IMR-90 (cell line): ENCODE data around the gene ADAMTS13. TPM values are rescaled to one million over a fixed set of nuclear protein-coding genes. Genes with fewer than 3 reads are reported as not detected.

Experiments used
- ATAC-seq: fragments of 200-7000 bp; cut with Tn5 transposase; 2 replicates; pipeline ENCODE4 v1.9.1; 2020; ENCODE audit warnings: low read depth, mild to moderate bottlenecking, moderate library complexity
- BruUV-seq: library from RNA; stranded (reverse); fragments of 400-500 nt; replicated peaks from 2 replicates; lab custom pipeline; 2021; lab: Mats Ljungman, UMichigan
- CTCF ChIA-PET: fragments of 300-600 bp; formaldehyde crosslinking; extraction: SDS; loops from one replicate; lab custom pipeline; 2021; ENCODE audit warnings: antibody characterized with exemption; lab: Yijun Ruan, JAX
- POLR2A ChIA-PET: fragments of 300-600 bp; sonication (Branson Sonifier 250); formaldehyde crosslinking; loops from one replicate; lab custom pipeline; 2022; ENCODE audit warnings: antibody characterized with exemption; ENCODE audit not compliant: unreplicated experiment; lab: Charles Lee
- DNase-seq: peaks from one replicate; pipeline ENCODE4 v3.0.0; 2013
- H2AFZ ChIP-seq: replicated peaks from 2 replicates; pipeline ENCODE3; 2013; ENCODE audit warnings: low read length, mild to moderate bottlenecking; ENCODE audit not compliant: poor library complexity
- H2AK5ac ChIP-seq: 2 replicates; pipeline ENCODE4 v1.6.1; 2013; ENCODE audit warnings: low read depth, low read length, inconsistent platforms
- H2AK9ac ChIP-seq: replicated peaks from 2 replicates; pipeline ENCODE3; 2013; ENCODE audit warnings: mild to moderate bottlenecking, low read depth, low read length, moderate library complexity; ENCODE audit not compliant: poor library complexity
- H2BK120ac ChIP-seq: 2 replicates; pipeline ENCODE4 v1.6.1; 2013; ENCODE audit warnings: low read depth, low read length, inconsistent platforms
- H2BK15ac ChIP-seq: 3 replicates; pipeline ENCODE4 v1.6.1; 2013; ENCODE audit warnings: low read depth, low read length, inconsistent platforms
- H2BK20ac ChIP-seq: 2 replicates; pipeline ENCODE4 v1.6.1; 2013; ENCODE audit warnings: low read depth, mild to moderate bottlenecking, inconsistent platforms, low read length, moderate library complexity
- H2BK5ac ChIP-seq: 2 replicates; pipeline ENCODE4 v1.6.1; 2013; ENCODE audit warnings: mild to moderate bottlenecking, low read depth, low read length, inconsistent platforms; ENCODE audit not compliant: poor library complexity, severe bottlenecking
- H3K14ac ChIP-seq: replicated peaks from 2 replicates; pipeline ENCODE4 v1.6.1; 2013; ENCODE audit warnings: low read depth, low read length, inconsistent platforms
- H3K18ac ChIP-seq: 2 replicates; pipeline ENCODE4 v1.6.1; 2013; ENCODE audit warnings: low read depth, low read length, control low read depth
- H3K23ac ChIP-seq: 2 replicates; pipeline ENCODE4 v1.6.1; 2013; ENCODE audit warnings: low read depth, low read length, inconsistent platforms
- H3K27ac ChIP-seq: 2 replicates; pipeline ENCODE4 v1.5.1; 2013; ENCODE audit warnings: mild to moderate bottlenecking, control low read depth, low read length; ENCODE audit not compliant: insufficient read depth
- H3K27me3 ChIP-seq: 2 replicates; pipeline ENCODE4 v1.6.1; 2013; ENCODE audit warnings: low read length; ENCODE audit not compliant: control insufficient read depth, insufficient read depth
- H3K36me3 ChIP-seq: 2 replicates; pipeline ENCODE4 v1.6.1; 2013; ENCODE audit warnings: low read length, mixed read lengths; ENCODE audit not compliant: control insufficient read depth, insufficient read depth
- H3K4ac ChIP-seq: 2 replicates; pipeline ENCODE4 v1.6.1; 2013; ENCODE audit warnings: low read depth, low read length, inconsistent platforms
- H3K4me1 ChIP-seq: 2 replicates; pipeline ENCODE4 v1.6.1; 2013; ENCODE audit warnings: low read length, mixed read lengths; ENCODE audit not compliant: control insufficient read depth, insufficient read depth
- H3K4me2 ChIP-seq: 2 replicates; pipeline ENCODE4 v1.6.1; 2013; ENCODE audit warnings: low read depth, mild to moderate bottlenecking, control low read depth, low read length, moderate library complexity
- H3K4me3 ChIP-seq: 2 replicates; pipeline ENCODE4 v1.5.1; 2013; ENCODE audit warnings: low read depth, mild to moderate bottlenecking, control low read depth, low read length, moderate library complexity; ENCODE audit not compliant: insufficient read depth
- H3K56ac ChIP-seq: 2 replicates; pipeline ENCODE4 v1.6.1; 2013; ENCODE audit warnings: low read length, inconsistent platforms; ENCODE audit not compliant: insufficient read depth; ENCODE audit errors: extremely low read depth
- H3K79me1 ChIP-seq, 2 experiments: 2 replicates each; pipeline ENCODE4 v1.6.1; 2013; ENCODE audit warnings: low read length in 2 of 2, inconsistent platforms in 1 of 2, low read depth in 1 of 2
- H3K9ac ChIP-seq: 2 replicates; pipeline ENCODE4 v1.6.1; 2013; ENCODE audit warnings: low read depth, low read length, control low read depth
- H3K9me1 ChIP-seq: 2 replicates; pipeline ENCODE4 v1.6.1; 2013; ENCODE audit warnings: low read length, inconsistent platforms; ENCODE audit not compliant: insufficient read depth
- H3K9me3 ChIP-seq: 2 replicates; pipeline ENCODE4 v1.6.1; 2013; ENCODE audit warnings: low read length; ENCODE audit not compliant: control insufficient read depth, insufficient read depth
- H4K20me1 ChIP-seq: 2 replicates; pipeline ENCODE4 v1.6.1; 2013; ENCODE audit warnings: low read length, inconsistent platforms; ENCODE audit not compliant: insufficient read depth
- H4K5ac ChIP-seq: 2 replicates; pipeline ENCODE4 v1.6.1; 2013; ENCODE audit warnings: mild to moderate bottlenecking, low read depth, low read length, control low read depth
- H4K8ac ChIP-seq, 2 experiments: 2 replicates each; pipeline ENCODE4 v1.6.1; 2013; ENCODE audit warnings: low read depth in 2 of 2, low read length in 2 of 2, control low read depth in 1 of 2, inconsistent platforms in 1 of 2
- H4K91ac ChIP-seq: 2 replicates; pipeline ENCODE4 v1.6.1; 2013; ENCODE audit warnings: low read depth, low read length, inconsistent platforms; ENCODE audit not compliant: insufficient read depth
- CTCF ChIP-seq: conservative IDR thresholded peaks from 2 replicates; pipeline ENCODE4 v1.5.1; 2012; ENCODE audit warnings: mild to moderate bottlenecking, low read depth, low read length, improper control_type of control experiment
- MAZ ChIP-seq: IDR thresholded peaks from 2 replicates; pipeline ENCODE4 v1.6.1; 2012; ENCODE audit warnings: low read depth, mild to moderate bottlenecking, low read length, improper control_type of control experiment, moderate library complexity, borderline replicate concordance
- RCOR1 ChIP-seq: IDR thresholded peaks from 2 replicates; pipeline ENCODE4 v1.6.1; 2012; ENCODE audit warnings: mild to moderate bottlenecking, low read length, improper control_type of control experiment; ENCODE audit not compliant: insufficient replicate concordance
- SMC3 ChIP-seq: fragments of 150-350 bp; IDR thresholded peaks from 2 replicates; pipeline ENCODE4 v1.6.1; 2016; ENCODE audit warnings: low read depth, mild to moderate bottlenecking, antibody characterized with exemption, low read length, moderate library complexity
- USF2 ChIP-seq: fragments of 150-350 bp; IDR thresholded peaks from 2 replicates; pipeline ENCODE4 v1.6.1; 2017; ENCODE audit warnings: mild to moderate bottlenecking, antibody characterized with exemption, low read length, low read depth
- WGBS, 2 experiments: methylation state at CpG; one replicate each; pipeline versions ENCODE4 v1.1.5 to v1.1.7; 2013; ENCODE audit warnings: missing lambda C conversion rate in 2 of 2; ENCODE audit not compliant: insufficient read length in 1 of 2; ENCODE audit errors: extremely low coverage in 2 of 2; 5-methylcytosine and 5-hydroxymethylcytosine counted together
- dilution Hi-C: fragments of 300-500 bp; cut with HindIII; formaldehyde crosslinking; loops from one replicate; pipeline ENCODE4 v1.14.3; 2018; ENCODE audit warnings: low sequenced_read_pairs; ENCODE audit not compliant: unreplicated experiment
- in situ Hi-C: fragments of 300-500 bp; cut with MboI; formaldehyde crosslinking; loops from 3 replicates; pipeline ENCODE4 v1.14.3; 2019; ENCODE audit warnings: low sequenced_read_pairs, inconsistent platforms, mixed read lengths
- intact Hi-C: fragments of 100-400 bp; cut with micrococcal nuclease; formaldehyde crosslinking; loops from 2 replicates; pipeline ENCODE4 v1.10.0; 2022
- polyA plus RNA-seq, 3 experiments: library from polyadenylated mRNA; depleted of rRNA; stranded (reverse); fragments of >200 nt; gene quantifications; 2 replicates each; pipeline ENCODE4 v1.2.3, GENCODE V29; 2012; ENCODE audit warnings: low replicate concordance in 1 of 3
- total RNA-seq: library from RNA; depleted of rRNA; stranded (reverse); fragments of >200 nt; gene quantifications from 2 replicates; pipeline ENCODE4 v1.2.3, GENCODE V29; 2012

ADAMTS13 gene
- total and polyA plus RNA-seq, 2 of the 4 experiments (the other 2 are of a cell fraction) = 0.18 to 2.8 TPM

GRCh38 chr9:133424187-133424586 is 2.0 kb downstream of the ADAMTS13 start:
- Histone ChIP-seq H2BK120ac (no peak overlapping the region), H3K4me1 (peaks cover 8% of the 10 kb centered on the region; the same call in 1 of the 2 replicates), H3K56ac (no peak overlapping the region), H2AFZ (no peak overlapping the region), H3K79me1 (no peaks in the 10 kb centered on the region), H3K9me1 (peaks cover 14% of the 10 kb centered on the region), H3K27me3 (peaks cover 13% of the 10 kb centered on the region; the same call in 1 of the 2 replicates), H4K5ac (no peak overlapping the region), H2BK5ac (no peak overlapping the region), H4K20me1 (peaks cover 8% of the 10 kb centered on the region; the same call in 1 of the 2 replicates), H2BK15ac (no peak overlapping the region), H3K9ac (no peak overlapping the region), H3K23ac (no peak overlapping the region), H2AK5ac (no peak overlapping the region), H2BK20ac (no peak overlapping the region), H4K8ac (no peak overlapping the region), H3K4me2 (no peak overlapping the region), H3K4me3 (no peak overlapping the region), H4K91ac (no peak overlapping the region), H3K27ac (no peak overlapping the region), H3K36me3 (peaks cover 4% of the 10 kb centered on the region; the same call in 1 of the 2 replicates), H2AK9ac (peak overlapping the region; percentile 76), H3K4ac (no peak overlapping the region), H3K18ac (no peak overlapping the region), H3K14ac (no peak overlapping the region), H3K9me3 (no peaks in the 10 kb centered on the region)
- in situ Hi-C loops (no loop called here), dilution Hi-C loops (no loop called here), intact Hi-C loops (loop anchor here (5.0 kb wide), 1 partner anchor 33 kb away; the partner anchor contains the start of gene CACFD1)
- no peak for TF ChIP-seq CTCF
- no peak for TF ChIP-seq SMC3
- no peak for TF ChIP-seq USF2
- TF ChIP-seq RCOR1 = no peak
- no peak for TF ChIP-seq MAZ
- WGBS, 2 experiments = 100% methylated on average over 1 of the region's 12 CpGs; no CpG with 5 or more reads in 1 of the 2 experiments
- no TSS peak for BruUV-seq
- CTCF ChIA-PET = no interaction called here
- DNase-seq = no peak
- no peak for ATAC-seq
- POLR2A ChIA-PET = no interaction called here
